Gastroesophageal sphincter (tissue), 4 donors: ENCODE measurements around the gene OR2B6. TPM values are rescaled to one million over a fixed set of nuclear protein-coding genes. Genes with fewer than 3 reads are reported as not detected.
"Not testable (repeated sequence)": the region's sequence is repeated elsewhere in the genome, so short reads cannot be mapped to it uniquely, and the experiment has no call there.

ENCODE experiments used
- ATAC-seq: fragments of 150-250 bp; one replicate; pipeline ENCODE4 v1.9.1; 2016; ENCODE audit warnings: mild to moderate bottlenecking, moderate library complexity
- H3K27ac ChIP-seq, 4 donors: fragments of 200-600 bp; sonication (generic) in 3 of 4; 1 replicate in 3 of 4; 2 replicates in 1 of 4; pipeline ENCODE4 v1.5.1; 2016 to 2019
- H3K27me3 ChIP-seq: fragments of 200-600 bp; sonication (generic); one replicate; pipeline ENCODE4 v1.5.1; 2019
- H3K36me3 ChIP-seq, 2 donors: fragments of 200-600 bp; sonication (generic); one replicate each; pipeline ENCODE4 v1.5.1; 2019; ENCODE audit warnings: control low read depth in 1 of 2
- H3K4me1 ChIP-seq, 3 donors: fragments of 200-600 bp; sonication (generic); 1 replicate in 2 of 3; 2 replicates in 1 of 3; pipeline ENCODE4 v1.5.1; 2016 to 2019; ENCODE audit warnings: control low read depth in 2 of 3
- H3K4me3 ChIP-seq, 2 donors: fragments of 200-600 bp; sonication (generic); one replicate each; pipeline ENCODE4 v1.5.1; 2019; ENCODE audit warnings: mild to moderate bottlenecking in 1 of 2, moderate library complexity in 1 of 2
- H3K9me3 ChIP-seq, 3 donors: fragments of 200-600 bp; sonication (generic); one replicate each; pipeline ENCODE4 v1.5.1; 2017 to 2019; ENCODE audit warnings: control low read depth in 2 of 3
- CTCF ChIP-seq, 4 experiments: fragments of 200-600 bp in 2 of 4; fragments of 450-650 bp in 2 of 4; sonication (generic) in 1 of 4; IDR thresholded peaks; one replicate each; pipeline ENCODE4 v1.5.1; 2017 to 2019; ENCODE audit warnings: antibody characterized with exemption in 4 of 4, mild to moderate bottlenecking in 2 of 4, moderate library complexity in 2 of 4
- EP300 ChIP-seq: sonication (generic); formaldehyde crosslinking; IDR thresholded peaks from one replicate; pipeline ENCODE4 v1.6.1; 2017; ENCODE audit warnings: antibody characterized with exemption, mild to moderate bottlenecking
- POLR2A ChIP-seq, 2 donors: fragments of 450-650 bp; IDR thresholded peaks; one replicate each; pipeline ENCODE4 v1.6.1; 2017; ENCODE audit warnings: antibody characterized with exemption in 2 of 2, mild to moderate bottlenecking in 2 of 2, moderate library complexity in 1 of 2
- POLR2AphosphoS5 ChIP-seq: sonication (generic); formaldehyde crosslinking; IDR thresholded peaks from one replicate; pipeline ENCODE4 v1.6.1; 2017; ENCODE audit warnings: antibody characterized with exemption
- WGBS, 2 donors: methylation state at CpG; one replicate each; pipeline ENCODE4 v1.1.5; 2018; ENCODE audit warnings: low coverage in 1 of 2; 5-methylcytosine and 5-hydroxymethylcytosine counted together
- total RNA-seq, 4 donors: library from RNA; depleted of rRNA; stranded (reverse); fragments of >200 nt; gene quantifications; one replicate each; pipeline ENCODE4 v1.1.0, GENCODE V29; 2016

OR2B6 gene
- not detected for total RNA-seq

GRCh38 chr6:27956941-27957340 lies at the start of gene OR2B6:
OR2B6 (plus strand) TSS chr6:27957241; CDS start chr6:27957241, 0 bp downstream.
- H3K27ac ChIP-seq = no peak within 1 kb of the TSS
- ATAC-seq = no peak
- 22 to 50% methylated on average over 1 of the region's 1 CpG for WGBS, 2 donors
- no peaks in the 10 kb centered on the region for H3K4me1 ChIP-seq
- H3K27me3 ChIP-seq = peaks cover 22% of the 10 kb centered on the region
- TF ChIP-seq CTCF (IDR thresholded peaks at IDR 0.05) (no peak), EP300 (no peak), POLR2AphosphoS5 (no peak), POLR2A (IDR thresholded peaks at IDR 0.05) (no peak)
- H3K36me3 ChIP-seq = no peaks in the 10 kb centered on the region
- H3K4me3 ChIP-seq = no peak within 1 kb of the TSS
- H3K9me3 ChIP-seq = no peaks in the 10 kb centered on the region

- no peaks in the 10 kb centered on the region for H3K36me3 ChIP-seq
- TF ChIP-seq EP300 = no peak
- no peak for TF ChIP-seq CTCF (IDR thresholded peaks at IDR 0.05)
- TF ChIP-seq POLR2AphosphoS5 = no peak
- peaks cover 0 to 6% (median 0%) of the 10 kb centered on the region in 3 donors for H3K4me1 ChIP-seq
- no peaks in the 10 kb centered on the region for H3K9me3 ChIP-seq
- no peak for ATAC-seq
- H3K4me3 ChIP-seq = no peak overlapping the region
- H3K27ac ChIP-seq = no peak overlapping the region
- H3K27me3 ChIP-seq = peaks cover 17% of the 10 kb centered on the region
- WGBS, 2 donors = 73 to 78% methylated on average over 1 of the region's 1 CpG
Measured at GRCh38 chr6:27908017-27908416, 49.0 kb upstream of the OR2B6 start.

GRCh38 chr6:27911956-27912446 lies 45.0 kb upstream of the OR2B6 start, which contains the start of gene OR2B2:
OR2B2 (minus strand) TSS chr6:27912396; CDS start chr6:27912319, 77 bp downstream.
- Histone ChIP-seq H3K4me3 (no peak within 1 kb of the TSS), H3K27me3 (peaks cover 29% of the 10 kb centered on the region), H3K4me1 (no peaks in the 10 kb centered on the region), H3K9me3 (no peaks in the 10 kb centered on the region), H3K27ac (no peak within 1 kb of the TSS), H3K36me3 (no peaks in the 10 kb centered on the region)
- ATAC-seq = no peak
- WGBS, 2 donors = 61 to 67% methylated on average over 2 of the region's 2 CpGs
- no peak for TF ChIP-seq EP300
- no peak for TF ChIP-seq CTCF (IDR thresholded peaks at IDR 0.05)
- TF ChIP-seq POLR2AphosphoS5 = no peak
- TF ChIP-seq POLR2A (IDR thresholded peaks at IDR 0.05) = no peak

GRCh38 chr6:27922949-27923348 lies 34.1 kb upstream of the OR2B6 start:
- Histone ChIP-seq H3K27me3 (peaks cover 25% of the 10 kb centered on the region), H3K4me1 (no peaks in the 10 kb centered on the region), H3K4me3 (no peak overlapping the region), H3K36me3 (no peaks in the 10 kb centered on the region), H3K27ac (no peak overlapping the region), H3K9me3 (no peaks in the 10 kb centered on the region)
- TF ChIP-seq POLR2AphosphoS5 (no peak), POLR2A (IDR thresholded peaks at IDR 0.05) (no peak), EP300 (no peak), CTCF (IDR thresholded peaks at IDR 0.05) (no peak)
- no peak for ATAC-seq

GRCh38 chr6:27924179-27924578 lies 32.9 kb upstream of the OR2B6 start:
- ATAC-seq = no peak
- WGBS, 2 donors = 76 to 81% methylated on average over 6 of the region's 6 CpGs
- TF ChIP-seq CTCF (IDR thresholded peaks at IDR 0.05) (no peak), POLR2AphosphoS5 (no peak), POLR2A (IDR thresholded peaks at IDR 0.05) (no peak), EP300 (no peak)
- Histone ChIP-seq H3K27ac (no peak overlapping the region), H3K27me3 (peaks cover 35% of the 10 kb centered on the region), H3K36me3 (no peaks in the 10 kb centered on the region), H3K4me3 (no peak overlapping the region), H3K4me1 (no peaks in the 10 kb centered on the region), H3K9me3 (peaks cover 0 to 4% (median 0%) of the 10 kb centered on the region in 3 donors)

GRCh38 chr6:27928041-27928440 lies 29.0 kb upstream of the OR2B6 start:
- not testable (repeated sequence) for H3K4me3 ChIP-seq, H3K36me3 ChIP-seq, H3K27ac ChIP-seq, ATAC-seq, H3K4me1 ChIP-seq, H3K9me3 ChIP-seq
- 67 to 100% methylated on average over 1 of the region's 2 CpGs for WGBS, 2 donors
- peaks cover 27% of the 10 kb centered on the region for H3K27me3 ChIP-seq

- 77 to 88% methylated on average over 4 to 5 of the region's 5 CpGs for WGBS, 2 donors
- H3K27me3 ChIP-seq = peaks cover 19% of the 10 kb centered on the region
- H3K4me3 ChIP-seq, H3K9me3 ChIP-seq, H3K27ac ChIP-seq, H3K4me1 ChIP-seq, H3K36me3 ChIP-seq, ATAC-seq: not testable (repeated sequence)
Measured at GRCh38 chr6:27929930-27930329, 27.1 kb upstream of the OR2B6 start.
